8988T (cell line): Measurements from ENCODE around the gene RAB44.
"Not testable (repeated sequence)": the region's sequence is repeated elsewhere in the genome, so short reads cannot be mapped to it uniquely, and the experiment has no call there.

Source experiments
- DNase-seq: peaks from one replicate; pipeline ENCODE4 v3.0.0; 2011

The RAB44 gene

DNA sequence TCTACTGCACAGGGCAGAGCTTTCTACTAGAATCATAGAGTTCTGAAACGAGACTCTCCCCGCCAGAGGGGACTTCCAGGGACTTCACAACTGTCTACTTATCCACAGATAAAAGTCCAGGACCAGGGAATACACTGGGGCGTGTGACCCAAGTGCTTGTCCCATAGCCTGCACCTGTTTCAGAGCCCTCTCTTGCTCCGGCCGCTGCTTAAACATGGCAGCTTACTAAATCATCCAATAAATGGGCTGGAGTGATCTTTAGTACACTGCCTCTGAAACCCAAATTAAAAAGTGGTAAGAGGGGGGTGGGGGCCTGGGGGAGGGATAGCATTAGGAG, 8.9 kb upstream of the RAB44 start:
- no peak for DNase-seq

DNA sequence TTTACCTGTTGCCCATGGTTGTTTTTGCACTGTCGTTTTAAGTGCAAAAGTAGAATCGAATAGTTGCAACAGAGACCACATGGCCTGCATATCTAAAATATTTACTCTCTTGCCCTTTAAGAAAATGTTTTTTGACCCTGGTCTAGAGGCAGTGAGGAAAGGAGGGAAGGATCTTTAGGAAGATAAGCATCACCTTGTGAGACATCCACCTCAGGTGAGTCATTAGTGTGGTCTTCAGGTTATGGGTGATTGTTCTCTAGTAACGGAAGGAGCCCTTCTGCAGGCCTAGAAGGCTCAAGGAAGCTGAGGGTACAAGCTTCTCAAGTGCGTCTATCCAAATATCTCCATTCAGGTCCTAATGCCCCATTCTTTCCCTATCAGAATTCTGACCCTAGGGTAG, 6.6 kb upstream of the RAB44 start:
- no peak for DNase-seq

DNA sequence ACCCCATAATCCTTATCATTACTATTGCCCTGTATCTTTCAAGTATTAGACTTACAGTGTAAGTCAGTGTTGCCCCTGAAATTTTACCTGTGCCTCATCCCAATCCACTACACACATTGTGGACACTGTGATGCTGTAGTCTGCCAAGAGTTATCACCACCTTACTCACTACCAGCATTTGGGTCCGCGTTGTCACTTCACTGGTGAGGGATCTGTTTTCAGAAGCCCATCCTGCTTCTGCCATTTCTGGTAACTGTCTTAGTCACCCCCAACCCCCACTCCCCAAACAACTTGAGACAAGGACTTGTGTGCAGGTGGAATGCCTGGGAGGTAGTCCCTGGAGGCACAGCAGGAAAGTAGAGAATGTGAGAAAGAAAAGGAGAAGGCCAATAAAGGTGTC, 6.0 kb upstream of the RAB44 start:
- DNase-seq: no peak

DNA sequence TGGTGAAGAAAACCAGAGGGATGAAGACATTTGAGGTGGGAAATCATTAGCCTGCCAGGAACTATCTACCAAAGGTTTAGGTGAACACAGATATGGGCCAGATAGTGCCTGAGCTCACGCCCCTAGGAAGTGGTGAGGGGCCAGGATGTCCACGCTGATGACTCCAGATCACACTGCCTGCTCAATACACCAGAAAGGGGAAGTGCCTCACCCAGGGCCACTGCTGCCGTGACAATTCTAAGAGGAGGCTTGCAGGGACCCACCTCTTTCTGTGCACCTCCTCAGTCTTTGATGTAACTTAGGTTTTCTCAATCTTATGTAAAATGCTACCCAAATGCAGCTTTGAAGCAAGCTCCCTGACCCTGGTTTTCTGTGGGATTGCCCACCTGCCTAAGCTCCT, 5.4 kb upstream of the RAB44 start:
- no peak for DNase-seq

DNA sequence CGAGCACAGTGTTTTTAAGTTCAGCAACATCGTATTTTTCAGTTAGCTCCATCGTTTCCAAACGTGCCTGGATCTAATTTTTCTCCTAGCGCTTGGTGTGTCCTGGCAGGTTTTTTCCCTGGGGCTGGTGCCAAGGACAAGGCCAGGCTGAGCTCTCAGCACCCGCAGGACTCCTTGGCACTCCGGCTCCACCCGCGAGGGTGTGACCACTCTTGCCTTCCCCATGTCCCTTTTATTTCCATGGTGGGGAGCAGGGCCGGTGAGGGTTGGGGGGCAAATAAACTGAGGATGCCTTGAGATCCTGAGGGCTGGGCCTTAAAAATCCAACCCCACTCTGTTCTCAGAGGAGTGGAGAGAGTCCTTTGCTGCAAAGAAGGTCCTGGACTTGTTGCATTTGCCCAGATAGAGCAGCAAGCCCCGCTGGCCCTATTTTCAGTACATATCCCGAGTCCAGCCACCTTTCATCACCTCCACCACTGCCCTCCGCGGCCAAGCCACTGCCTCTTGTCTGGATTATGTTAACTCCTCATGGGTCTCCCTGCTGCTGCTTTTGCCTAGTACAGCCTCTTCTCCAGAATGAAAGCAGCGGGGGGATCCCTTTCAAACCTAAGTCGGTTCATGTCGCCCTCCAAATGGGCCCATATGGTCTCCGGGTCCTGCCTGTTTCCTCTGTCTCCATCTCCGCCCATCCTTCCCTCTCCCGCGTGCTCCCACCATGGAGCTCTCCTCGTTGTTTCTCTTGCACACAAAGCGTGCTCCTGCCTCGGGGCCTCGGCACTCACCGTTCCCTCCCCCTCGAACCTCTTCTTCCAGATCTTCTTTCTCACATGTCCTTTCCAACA, 4.5 kb upstream of the RAB44 start:
- DNase-seq: no peak

DNA sequence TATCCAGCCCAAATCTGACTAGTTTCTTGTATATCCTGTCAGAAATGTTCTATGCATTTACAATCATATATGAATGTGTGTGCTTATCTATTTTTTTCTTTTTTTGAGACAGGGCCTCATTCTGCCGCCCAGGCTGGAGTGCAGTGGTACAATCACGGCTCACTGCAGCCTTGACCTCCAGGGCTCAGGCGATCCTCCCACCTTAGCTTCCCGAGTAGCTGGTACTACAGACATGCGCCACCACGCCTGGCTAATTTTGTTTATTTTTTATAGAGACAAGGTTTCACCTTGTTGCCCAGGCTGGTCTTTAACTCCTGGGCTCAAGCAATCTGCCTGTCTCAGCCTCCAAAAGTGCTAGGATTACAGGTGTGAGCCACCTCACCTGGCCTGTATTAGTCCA, 3.0 kb upstream of the RAB44 start:
- DNase-seq: no peak

DNA sequence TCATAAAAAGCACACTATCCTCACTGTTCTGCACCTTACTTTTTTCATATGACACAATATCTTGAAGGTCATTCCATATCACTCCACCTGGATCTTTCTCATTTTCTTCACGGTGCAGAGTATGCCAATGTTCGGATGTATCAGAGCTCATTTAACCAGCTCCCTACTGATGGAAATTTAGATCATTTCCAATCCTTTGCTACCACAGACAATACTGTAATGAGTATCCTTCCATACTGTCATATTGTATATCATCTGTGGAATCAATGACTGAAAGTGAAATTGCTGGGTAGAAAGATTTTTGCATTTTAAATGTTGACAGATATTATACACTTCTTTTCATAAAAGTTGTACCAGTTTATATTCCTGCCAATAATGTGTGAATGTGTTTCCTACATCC, 2.2 kb upstream of the RAB44 start:
- no peak for DNase-seq

DNA sequence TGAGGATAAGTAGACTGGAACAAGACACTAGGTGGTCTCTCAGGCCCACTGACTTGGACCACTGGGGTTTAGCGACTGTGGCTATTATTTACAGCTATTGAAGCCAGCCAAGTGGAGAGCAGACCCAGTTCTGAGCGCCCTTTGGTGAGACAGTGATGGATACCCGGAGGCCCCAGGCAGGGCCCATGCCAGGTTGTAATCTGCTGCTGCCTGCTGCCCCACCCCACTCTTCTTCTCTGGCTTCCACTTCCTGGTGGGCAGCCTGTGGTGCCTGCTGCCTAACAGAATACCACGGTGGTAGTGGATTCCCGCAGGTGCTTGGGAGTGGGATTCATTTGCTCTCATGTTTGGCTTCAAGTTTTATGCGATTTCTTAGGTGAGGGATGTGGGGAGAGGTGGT, 570 bp downstream of the RAB44 start:
- DNase-seq: no peak

DNA sequence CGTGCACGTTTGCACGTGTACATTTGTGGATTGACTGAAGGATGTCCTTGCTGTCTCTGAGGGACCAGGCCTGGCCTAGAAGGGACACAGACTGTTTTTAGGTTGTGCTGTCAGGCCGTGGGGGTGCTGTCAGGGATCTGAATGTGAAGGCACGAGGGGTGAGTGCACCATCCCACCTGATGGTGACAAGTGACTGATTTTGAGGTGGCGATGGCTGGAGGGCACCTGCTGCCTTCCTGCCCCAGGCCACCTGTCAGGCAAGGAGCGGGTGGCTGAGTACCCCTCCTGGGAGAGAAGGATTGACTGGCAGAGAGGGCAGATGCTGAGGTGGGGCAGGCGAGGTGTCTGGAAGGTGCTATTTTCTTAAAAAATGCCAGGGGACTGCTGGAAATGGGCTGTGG, 1.2 kb downstream of the RAB44 start:
- DNase-seq: no peak

DNA sequence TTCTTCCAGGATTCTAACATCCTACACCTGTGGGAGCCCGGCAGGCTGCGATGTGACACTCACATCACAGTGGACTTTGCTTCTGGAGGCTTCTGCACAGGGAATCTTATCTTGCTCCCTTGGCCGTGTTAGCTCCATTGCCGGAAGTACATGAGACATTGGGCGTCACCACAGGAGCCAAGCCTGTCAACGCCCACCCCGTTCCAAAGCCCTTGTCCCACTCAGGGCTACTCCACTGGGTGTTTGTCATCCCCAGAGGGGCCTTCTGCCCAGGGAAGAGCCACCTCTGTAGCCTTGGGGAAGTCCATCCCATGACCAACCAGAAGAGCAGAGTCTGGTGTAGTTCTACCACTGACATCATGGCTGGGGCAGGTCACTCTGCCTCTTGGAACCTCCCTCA, 1.7 kb downstream of the RAB44 start:
- DNase-seq: no peak

DNA sequence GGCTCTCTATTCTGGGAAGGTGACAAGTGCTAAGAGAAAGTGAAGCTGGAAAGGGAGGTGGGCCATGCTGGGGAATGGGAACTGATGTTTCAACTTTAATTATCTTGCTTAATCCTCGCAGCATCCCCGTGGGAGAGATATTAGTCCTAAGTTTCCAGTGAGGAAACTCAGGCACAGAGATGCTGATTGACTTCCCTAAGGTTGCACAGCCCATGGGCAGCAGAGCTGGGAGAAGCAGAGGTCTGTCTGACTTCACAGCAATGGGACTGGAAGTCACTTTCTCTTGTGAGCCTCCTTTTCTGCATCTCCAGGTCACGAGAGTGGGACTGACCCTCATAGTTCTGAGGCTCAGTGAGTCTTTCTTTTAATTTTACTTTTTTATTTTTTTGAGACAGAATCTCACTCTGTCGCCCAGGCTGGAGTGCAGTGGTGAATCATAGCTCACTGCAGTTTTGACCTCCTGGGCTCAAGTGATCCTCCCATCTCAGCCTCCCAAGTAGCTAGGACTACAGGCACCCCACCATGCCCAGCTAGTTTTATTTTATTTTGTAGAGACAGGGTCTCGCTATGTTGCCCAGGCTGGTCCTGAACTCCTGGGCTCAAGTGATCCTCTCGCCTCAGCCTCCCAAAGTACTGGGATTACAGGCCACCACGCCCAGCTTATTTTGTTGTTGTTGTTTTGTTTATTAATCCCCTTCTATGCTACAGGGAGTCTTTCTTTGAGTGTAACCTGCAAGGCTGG, 2.6 kb downstream of the RAB44 start:
- DNase-seq: no peak

DNA sequence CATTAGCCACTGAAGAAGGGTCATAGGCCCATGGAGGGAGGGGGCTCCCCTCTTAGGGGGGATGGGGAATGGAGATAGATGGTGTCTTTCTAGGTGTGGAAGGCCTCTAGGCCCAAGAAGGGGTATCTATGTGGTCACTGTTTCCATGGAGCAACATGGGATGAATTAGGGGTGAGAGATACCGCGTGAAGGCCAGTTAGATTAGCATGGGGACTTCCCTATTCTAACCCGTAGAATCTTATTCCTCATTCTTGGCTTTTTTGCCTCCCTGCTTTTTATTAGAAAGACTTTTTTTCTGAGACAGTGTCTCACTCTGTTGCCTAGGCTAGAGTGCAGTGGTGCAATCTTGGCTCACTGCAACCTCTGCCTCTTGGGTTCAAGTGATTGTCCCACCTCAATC, 3.2 kb downstream of the RAB44 start:
- DNase-seq: no peak

DNA sequence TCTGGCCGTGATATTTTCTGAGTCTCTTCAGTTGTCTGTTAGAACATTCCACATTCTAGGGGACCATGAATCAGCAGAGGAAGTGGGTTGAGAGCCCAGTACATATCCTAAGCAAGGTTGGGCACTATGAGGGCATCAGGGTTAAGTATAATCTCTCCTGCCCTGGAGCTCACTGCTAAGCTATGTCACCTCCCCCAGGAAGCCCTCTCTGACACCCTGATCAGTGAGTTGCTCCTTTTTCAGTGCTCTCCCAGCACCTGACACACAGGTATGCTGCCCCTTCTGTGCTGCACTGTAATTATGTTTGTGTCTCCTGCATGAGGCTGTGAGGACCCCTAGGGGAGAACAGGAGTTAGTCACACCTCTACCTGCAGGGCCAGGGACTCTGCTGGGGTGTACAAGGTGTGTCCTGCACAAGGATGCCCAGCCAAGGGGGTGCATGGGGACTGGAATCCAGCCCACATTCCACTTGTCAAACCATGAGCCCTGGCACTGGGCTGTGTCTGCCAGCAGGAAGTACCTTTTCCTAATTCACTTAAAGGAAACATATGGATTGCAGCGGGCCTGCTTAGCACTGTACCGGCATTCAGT, 3.9 kb downstream of the RAB44 start:
- no peak for DNase-seq

DNA sequence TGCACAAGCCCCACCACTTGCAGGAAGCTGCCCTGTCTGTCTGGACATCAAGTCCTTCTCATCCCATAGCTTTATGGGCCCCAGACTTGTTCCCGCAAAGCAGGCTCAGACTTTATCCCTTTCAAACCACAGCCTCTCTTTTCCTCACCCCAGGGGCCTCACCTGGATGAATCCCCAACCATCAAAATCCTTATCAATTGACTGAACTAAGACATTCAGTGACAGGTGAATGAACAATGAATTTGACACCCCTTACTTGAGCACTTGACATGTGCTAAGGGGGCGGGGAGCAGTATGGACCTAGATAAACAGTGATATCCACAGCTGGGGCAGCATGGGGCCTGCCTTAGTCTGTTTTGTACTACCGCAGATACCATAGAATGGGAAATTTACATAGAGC, 5.0 kb downstream of the RAB44 start:
- no peak for DNase-seq

DNA sequence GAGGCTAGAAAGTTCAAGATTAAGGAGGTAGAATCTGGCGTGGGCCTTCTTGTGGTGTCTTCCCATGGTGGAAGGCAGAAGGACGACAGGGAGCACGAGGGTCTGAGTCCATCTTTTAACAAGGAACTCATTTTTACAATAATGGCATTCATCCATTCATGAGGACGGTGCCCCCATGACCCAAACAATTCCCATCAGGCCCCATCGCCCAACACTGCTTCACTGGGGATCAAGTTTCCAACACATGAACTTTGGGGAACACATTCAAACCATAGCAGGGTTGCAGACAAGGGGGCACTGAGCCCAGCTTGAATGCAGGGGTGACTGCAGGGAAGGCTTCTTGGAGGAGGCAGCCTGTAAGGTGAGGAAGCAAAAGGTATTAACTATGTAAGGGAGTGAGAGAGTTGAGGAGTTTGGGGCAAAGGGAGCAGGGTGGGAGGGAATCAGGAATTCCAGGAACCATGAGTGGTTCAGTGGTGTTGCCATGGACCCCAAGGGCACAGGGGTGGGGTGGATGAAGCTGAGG, 5.5 kb downstream of the RAB44 start:
- no peak for DNase-seq

DNA sequence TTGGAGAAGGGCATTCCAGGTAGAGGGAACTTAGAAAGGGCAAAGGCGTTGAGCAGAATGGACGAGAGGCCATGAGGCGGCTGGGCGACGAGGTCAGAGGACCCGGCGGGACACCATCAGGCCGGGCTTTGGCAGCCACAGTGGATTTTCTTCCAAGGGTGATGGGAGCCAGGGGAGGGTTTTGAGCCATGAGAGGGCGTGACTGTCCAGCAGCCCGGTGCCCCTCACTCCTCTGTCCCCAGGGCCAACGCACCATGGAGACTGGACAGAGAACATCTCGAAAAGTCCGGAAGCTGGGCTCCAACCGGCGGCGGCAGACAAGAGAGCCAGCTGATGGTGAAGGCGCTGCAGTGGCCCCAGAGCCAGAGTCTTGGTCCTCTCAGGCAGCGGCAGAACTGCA, 6.4 kb downstream of the RAB44 start:
- no peak for DNase-seq

DNA sequence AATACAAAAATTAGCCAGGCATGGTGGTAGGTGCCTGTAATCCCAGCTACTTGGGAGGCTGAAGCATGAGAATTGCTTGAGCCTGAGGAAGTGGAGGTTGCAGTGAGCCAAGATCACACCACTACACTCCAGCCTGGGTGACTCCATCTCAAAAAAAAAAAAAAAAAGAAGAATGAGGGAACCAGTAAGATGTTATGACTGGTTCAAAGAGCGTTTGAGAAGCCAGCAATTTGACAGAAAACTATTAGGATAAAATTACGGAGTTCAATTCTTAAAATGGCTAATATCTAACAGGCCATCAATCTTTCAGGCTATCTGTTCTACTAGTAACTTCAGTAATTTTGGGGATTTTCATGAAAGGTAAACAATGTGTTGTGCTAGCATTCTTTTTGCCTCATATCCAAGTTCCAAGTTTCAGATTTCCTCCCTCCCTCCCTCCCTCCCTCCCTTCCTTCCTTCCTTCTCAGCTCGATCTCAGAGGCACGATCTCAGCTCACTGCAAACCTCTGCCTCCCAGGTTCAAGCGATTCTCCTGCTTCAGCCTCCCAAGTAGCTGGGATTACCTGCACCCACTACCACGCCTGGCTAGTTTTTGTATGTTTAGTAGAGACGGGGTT, 7.4 kb downstream of the RAB44 start:
- not testable (repeated sequence) for DNase-seq

DNA sequence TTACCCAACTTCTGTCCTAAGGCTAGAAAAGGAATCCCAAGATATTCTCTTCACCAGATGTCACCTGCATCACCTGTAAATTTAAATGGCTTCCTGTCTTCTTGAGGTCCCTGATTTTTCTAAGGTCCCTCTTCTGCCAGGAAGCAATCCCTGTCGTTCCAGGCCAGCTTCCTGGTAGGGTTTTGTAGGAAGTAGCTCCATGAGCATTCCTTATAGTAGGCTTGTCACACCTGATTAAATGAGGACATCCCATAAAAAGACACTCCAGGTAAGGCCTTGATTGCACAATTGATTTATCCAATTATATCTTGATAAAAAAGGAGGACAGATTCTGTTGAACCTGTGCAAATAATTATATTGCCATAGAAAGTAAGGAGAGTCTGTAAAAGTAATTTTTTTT, 8.7 kb downstream of the RAB44 start:
- no peak for DNase-seq

DNA sequence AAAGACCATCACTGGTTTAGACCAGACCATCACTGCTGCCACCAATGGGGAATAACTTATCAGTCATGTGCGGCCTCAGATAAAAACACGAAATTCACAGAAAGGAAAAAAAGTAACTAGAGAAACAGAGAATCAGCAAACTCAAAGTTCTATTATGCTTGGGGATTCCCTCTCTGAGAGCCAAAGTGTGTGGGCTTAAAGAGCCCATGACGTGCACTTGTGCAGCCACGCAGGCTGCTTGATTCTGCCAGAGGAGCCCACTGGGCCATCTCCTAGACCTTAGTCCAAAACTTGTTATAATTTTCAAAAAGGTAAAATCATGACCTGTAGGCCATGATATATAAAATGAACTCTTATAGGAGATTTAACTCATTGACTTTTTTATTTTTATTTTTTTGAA, 15.2 kb downstream of the RAB44 start:
- no peak for DNase-seq

DNA sequence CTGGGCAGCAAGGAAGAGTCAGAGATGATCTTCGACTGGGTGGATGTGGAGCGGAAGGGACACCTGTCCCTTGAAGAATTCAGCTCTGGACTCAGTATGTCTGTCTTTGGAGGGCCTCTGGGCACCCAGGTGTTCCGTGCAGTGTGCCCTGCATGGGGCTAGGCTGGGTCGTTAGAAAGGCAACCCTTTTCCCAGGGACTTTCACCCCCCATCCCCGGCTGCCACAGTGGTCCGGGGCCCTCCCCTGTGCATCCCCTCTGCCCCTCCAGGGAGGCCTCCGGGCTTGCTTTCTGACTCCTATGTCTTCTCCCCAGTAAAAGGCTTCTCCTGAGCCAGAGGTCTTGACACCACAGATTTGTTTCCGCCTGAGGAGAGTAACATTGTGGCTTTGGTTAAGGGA, 16.2 kb downstream of the RAB44 start:
- DNase-seq: no peak

DNA sequence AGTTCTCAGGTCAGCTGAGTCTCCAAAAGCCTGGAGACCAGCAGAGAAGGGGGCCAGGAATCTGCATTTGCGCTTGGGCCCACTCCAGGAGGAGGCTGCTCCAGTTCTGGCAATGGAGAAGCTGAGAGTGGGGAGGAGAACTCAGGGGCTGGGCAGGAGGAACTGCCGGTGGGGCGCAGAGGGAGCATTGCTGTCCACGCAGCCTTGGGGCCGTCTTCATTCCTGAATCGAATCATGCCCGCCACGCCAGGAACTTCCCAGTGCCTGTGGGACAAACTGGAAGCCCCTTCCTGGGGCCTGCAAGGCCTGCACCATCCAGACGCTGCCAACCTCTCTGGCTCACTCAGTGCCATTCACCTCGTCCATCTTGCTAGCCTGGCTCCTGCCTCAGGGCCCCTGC, 16.9 kb downstream of the RAB44 start:
- no peak for DNase-seq

DNA sequence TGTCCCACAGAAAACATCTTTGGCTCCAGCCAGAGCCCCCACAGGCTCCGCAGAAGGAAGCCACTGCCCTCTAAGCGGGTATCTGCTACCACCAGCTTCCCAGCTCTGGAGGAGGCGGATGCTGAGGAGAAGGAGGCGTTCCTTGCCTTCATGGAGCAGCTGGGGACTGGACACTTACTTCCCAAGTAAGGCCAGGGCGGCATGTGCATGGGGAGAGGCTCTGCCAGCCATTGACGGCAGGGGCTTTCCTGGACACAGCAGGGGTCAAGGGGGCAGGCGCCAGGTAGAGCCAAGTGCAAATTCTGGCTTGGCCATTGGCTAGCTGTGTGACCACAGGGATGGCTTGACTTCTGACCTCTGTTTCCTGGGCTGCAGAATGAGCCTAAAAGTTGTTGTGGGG, 17.8 kb downstream of the RAB44 start:
- peak; percentile 1 for DNase-seq

DNA sequence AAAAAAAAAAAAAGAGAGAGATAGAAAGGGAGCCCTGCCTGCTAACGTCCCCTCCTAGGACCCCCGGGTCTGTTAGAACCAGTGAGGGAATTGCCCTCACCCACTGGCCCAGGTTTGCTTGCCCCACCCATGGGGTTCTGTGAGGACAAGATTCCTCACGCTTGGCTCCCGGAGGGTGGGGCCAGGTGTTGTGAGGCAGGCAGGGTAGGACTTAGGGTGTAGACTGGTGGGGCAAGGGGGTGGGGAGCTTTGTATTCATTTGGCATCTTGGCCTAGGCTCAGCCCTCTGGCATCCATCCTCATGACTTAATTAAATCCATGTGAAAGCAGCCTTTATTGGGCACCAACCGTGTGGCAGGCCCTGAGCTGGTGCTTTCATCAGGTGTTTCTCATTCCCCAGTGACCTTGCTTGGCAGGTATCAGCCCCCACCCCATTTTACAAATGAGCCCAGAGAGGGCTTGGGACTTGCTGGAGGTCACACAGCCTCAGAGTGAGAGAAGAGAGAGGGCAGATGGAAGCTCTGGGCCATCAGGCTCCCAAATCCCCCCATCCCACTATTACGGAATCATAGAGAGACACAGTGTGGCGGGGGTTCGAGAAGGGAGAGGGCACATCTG, 19.0 kb downstream of the RAB44 start:
- DNase-seq: peak; percentile 2
